ENCODE data around the gene MARK2.

Gene MARK2

GRCh38 chr11:63829823-63830489, 9.0 kb upstream of the MARK2 start:
- Histone ChIP-seq H4K20me1 (ENCODE audit: insufficient read depth, low read length, poor library complexity, severe bottlenecking) (no peaks in the 10 kb centered on the region), H3K4me2 (ENCODE audit: low read depth, low read length, poor library complexity, severe bottlenecking) (no peak overlapping the region), H3K36me3 (ENCODE audit: insufficient read depth, low read length) (peaks cover 23% of the 10 kb centered on the region; the same call in 1 of the 2 replicates), H3K4me1 (ENCODE audit: insufficient read depth, low read length, poor library complexity, severe bottlenecking) (no peaks in the 10 kb centered on the region), H3K9me3 (ENCODE audit: insufficient read depth, low read depth, low read length) (no peaks in the 10 kb centered on the region), H3K4me3 (ENCODE audit: low read length, poor library complexity, severe bottlenecking) (no peak overlapping the region), H3K9me2 (replicated peaks; ENCODE audit: low read depth, low read length) (no peaks in the 10 kb centered on the region), H3F3A (ENCODE audit: low read depth) (no peaks in the 10 kb centered on the region), H3K79me2 (ENCODE audit: insufficient read depth, low read length) (no peaks in the 10 kb centered on the region), H3K9ac (ENCODE audit: low read depth, low read length, poor library complexity, severe bottlenecking) (no peak overlapping the region), H2AFZ (ENCODE audit: low read length) (no peak overlapping the region), H3K27me3 (ENCODE audit: insufficient read depth, low read length, poor library complexity, severe bottlenecking) (no peaks in the 10 kb centered on the region)
- no peak for TF ChIP-seq EZH2phosphoT487 (IDR thresholded peaks at IDR 0.05; ENCODE audit: borderline replicate concordance)
- peak; percentile 66 for TF ChIP-seq CTCF (conservative IDR thresholded peaks at IDR 0.05; ENCODE audit: low read length)

GRCh38 chr11:63831326-63831725, 7.6 kb upstream of the MARK2 start:
- Histone ChIP-seq H3K36me3 (ENCODE audit: insufficient read depth, low read length) (peaks cover 9% of the 10 kb centered on the region; the same call in 1 of the 2 replicates), H3K9ac (ENCODE audit: low read depth, low read length, poor library complexity, severe bottlenecking) (no peak overlapping the region), H3K4me3 (ENCODE audit: low read length, poor library complexity, severe bottlenecking) (no peak overlapping the region), H3K4me2 (ENCODE audit: low read depth, low read length, poor library complexity, severe bottlenecking) (no peak overlapping the region), H4K20me1 (ENCODE audit: insufficient read depth, low read length, poor library complexity, severe bottlenecking) (no peaks in the 10 kb centered on the region), H3K9me2 (replicated peaks; ENCODE audit: low read depth, low read length) (no peaks in the 10 kb centered on the region), H3K79me2 (ENCODE audit: insufficient read depth, low read length) (no peaks in the 10 kb centered on the region), H2AFZ (ENCODE audit: low read length) (no peak overlapping the region), H3F3A (ENCODE audit: low read depth) (no peaks in the 10 kb centered on the region), H3K4me1 (ENCODE audit: insufficient read depth, low read length, poor library complexity, severe bottlenecking) (no peaks in the 10 kb centered on the region), H3K27me3 (ENCODE audit: insufficient read depth, low read length, poor library complexity, severe bottlenecking) (no peaks in the 10 kb centered on the region), H3K9me3 (ENCODE audit: insufficient read depth, low read depth, low read length) (no peaks in the 10 kb centered on the region)
- TF ChIP-seq CTCF (conservative IDR thresholded peaks at IDR 0.05; ENCODE audit: low read length) (no peak), EZH2phosphoT487 (IDR thresholded peaks at IDR 0.05; ENCODE audit: borderline replicate concordance) (no peak)

GRCh38 chr11:63832336-63832735, 6.6 kb upstream of the MARK2 start:
- TF ChIP-seq CTCF (conservative IDR thresholded peaks at IDR 0.05; ENCODE audit: low read length) (no peak), EZH2phosphoT487 (IDR thresholded peaks at IDR 0.05; ENCODE audit: borderline replicate concordance) (no peak)
- Histone ChIP-seq H3K9me2 (replicated peaks; ENCODE audit: low read depth, low read length) (no peaks in the 10 kb centered on the region), H3K27me3 (ENCODE audit: insufficient read depth, low read length, poor library complexity, severe bottlenecking) (no peaks in the 10 kb centered on the region), H3K79me2 (ENCODE audit: insufficient read depth, low read length) (no peaks in the 10 kb centered on the region), H3F3A (ENCODE audit: low read depth) (no peaks in the 10 kb centered on the region), H3K9me3 (ENCODE audit: insufficient read depth, low read depth, low read length) (no peaks in the 10 kb centered on the region), H3K4me1 (ENCODE audit: insufficient read depth, low read length, poor library complexity, severe bottlenecking) (peaks cover under 1% of the 10 kb centered on the region), H3K36me3 (ENCODE audit: insufficient read depth, low read length) (no peaks in the 10 kb centered on the region; the same call in 1 of the 2 replicates), H3K4me3 (ENCODE audit: low read length, poor library complexity, severe bottlenecking) (no peak overlapping the region), H4K20me1 (ENCODE audit: insufficient read depth, low read length, poor library complexity, severe bottlenecking) (no peaks in the 10 kb centered on the region), H2AFZ (ENCODE audit: low read length) (no peak overlapping the region), H3K9ac (ENCODE audit: low read depth, low read length, poor library complexity, severe bottlenecking) (no peak overlapping the region), H3K4me2 (ENCODE audit: low read depth, low read length, poor library complexity, severe bottlenecking) (no peak overlapping the region)
